Breast epithelium (tissue), 3 donors: ENCODE results near the gene KISS1.
"Not testable (repeated sequence)": the region's sequence is repeated elsewhere in the genome, so short reads cannot be mapped to it uniquely, and the experiment has no call there.

Source experiments
- POLR2A ChIP-seq: fragments of 450-650 bp; IDR thresholded peaks from one replicate; pipeline ENCODE4 v1.6.1; 2016; ENCODE audit warnings: antibody characterized with exemption, mild to moderate bottlenecking, moderate library complexity
- POLR2AphosphoS5 ChIP-seq, 3 donors: sonication (generic); formaldehyde crosslinking; IDR thresholded peaks; one replicate each; pipeline ENCODE4 v1.6.1; 2017; ENCODE audit warnings: antibody characterized with exemption in 3 of 3

GRCh38 chr1:204239401-204239800 lies 43.1 kb upstream of the KISS1 start:
- not testable (repeated sequence) for TF ChIP-seq POLR2AphosphoS5 (IDR thresholded peaks at IDR 0.05); POLR2A
